HG02938 (cell line): ENCODE measurements around the gene CASZ1.

ENCODE experiments used
- ATAC-seq: cut with Tn5 transposase; IDR thresholded peaks from one replicate; pipeline ENCODE4 v1.9.1; 2021; ENCODE audit warnings: mild to moderate bottlenecking, moderate library complexity; ENCODE audit not compliant: unreplicated experiment

The CASZ1 gene

GRCh38 chr1:10629091-10629815 is 167.2 kb downstream of the CASZ1 start:
- ATAC-seq, result no peak

- ATAC-seq, result no peak
Measured at GRCh38 chr1:10628685-10629084, 167.8 kb downstream of the CASZ1 start.

GRCh38 chr1:10626791-10627410 is 169.5 kb downstream of the CASZ1 start:
- no peak for ATAC-seq

DNA sequence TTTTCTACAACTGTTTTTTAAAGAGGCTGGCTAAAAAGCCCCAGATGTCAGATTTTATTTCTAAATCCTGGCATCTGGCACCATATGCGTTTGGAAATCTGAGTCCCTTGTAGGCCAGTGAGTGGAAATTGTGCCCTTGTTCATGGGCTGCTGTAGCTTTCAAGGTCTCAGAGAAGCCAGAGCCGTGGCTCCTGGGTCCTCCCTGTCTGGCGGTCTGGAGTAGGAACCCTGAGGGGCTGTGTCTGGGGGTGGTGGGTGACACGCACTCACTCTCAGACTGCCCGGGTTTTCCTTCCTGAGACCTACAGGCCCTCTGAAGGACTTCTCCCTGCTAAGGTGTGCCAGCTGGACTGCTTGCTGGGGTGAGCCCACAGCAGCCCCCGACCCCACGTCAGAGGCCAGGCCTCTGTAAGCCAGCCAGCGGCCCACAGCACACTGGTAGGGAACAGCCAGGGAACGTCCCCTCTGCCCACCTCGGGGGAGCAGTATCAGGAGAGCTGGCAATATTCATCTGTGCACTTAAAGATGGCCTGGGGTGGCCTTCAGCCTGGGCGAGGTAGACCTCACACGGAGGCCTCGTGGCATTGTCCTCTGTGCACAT is 170.2 kb downstream of the CASZ1 start:
- ATAC-seq, result no peak

- no peak for ATAC-seq
Measured at GRCh38 chr1:10625554-10625953, 170.9 kb downstream of the CASZ1 start.

DNA sequence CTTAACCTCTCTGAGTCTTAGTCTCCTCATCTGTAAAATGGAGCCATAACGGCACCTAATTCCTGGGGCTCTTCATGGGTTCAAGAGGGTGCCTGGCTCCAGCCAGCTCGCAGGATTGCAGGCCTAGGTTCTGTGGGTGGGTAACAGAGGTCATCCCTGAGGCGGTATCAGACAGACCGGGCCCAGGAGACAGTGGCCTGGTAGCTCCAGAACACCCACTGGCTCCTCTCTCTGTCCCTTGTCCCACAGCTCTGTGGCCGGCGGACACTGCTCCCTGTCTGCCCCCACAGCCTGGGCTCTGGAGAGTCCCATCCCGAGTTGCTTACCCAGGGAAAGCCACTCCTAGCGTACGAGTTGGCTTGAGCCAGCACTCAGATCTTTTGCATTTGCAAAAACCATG is 171.4 kb downstream of the CASZ1 start:
- ATAC-seq, result no peak

GRCh38 chr1:10624256-10625050 is 172.0 kb downstream of the CASZ1 start:
- ATAC-seq, result no peak

DNA sequence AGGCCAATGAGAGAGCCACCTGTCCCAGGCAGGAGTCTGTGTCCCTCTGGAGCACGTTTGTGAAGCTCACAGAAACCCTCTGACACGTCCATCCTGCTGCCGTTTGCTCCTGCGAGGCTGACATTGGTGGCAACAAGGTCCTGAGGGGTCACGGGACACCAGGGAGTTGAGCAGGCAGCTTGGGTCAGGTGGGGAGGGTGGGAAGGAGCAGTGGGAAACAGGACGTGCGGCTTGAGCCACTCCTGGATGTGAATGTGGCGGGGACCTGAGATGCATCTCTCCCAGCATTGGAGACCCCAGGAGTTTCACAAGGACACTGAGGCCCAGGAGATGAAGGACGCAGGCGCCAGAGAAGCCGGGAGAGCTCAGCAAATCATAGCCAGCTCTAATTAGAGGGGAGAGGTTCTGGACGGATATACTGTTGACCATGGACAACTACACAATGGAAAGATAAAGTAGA is 172.7 kb downstream of the CASZ1 start:
- ATAC-seq, result no peak

DNA sequence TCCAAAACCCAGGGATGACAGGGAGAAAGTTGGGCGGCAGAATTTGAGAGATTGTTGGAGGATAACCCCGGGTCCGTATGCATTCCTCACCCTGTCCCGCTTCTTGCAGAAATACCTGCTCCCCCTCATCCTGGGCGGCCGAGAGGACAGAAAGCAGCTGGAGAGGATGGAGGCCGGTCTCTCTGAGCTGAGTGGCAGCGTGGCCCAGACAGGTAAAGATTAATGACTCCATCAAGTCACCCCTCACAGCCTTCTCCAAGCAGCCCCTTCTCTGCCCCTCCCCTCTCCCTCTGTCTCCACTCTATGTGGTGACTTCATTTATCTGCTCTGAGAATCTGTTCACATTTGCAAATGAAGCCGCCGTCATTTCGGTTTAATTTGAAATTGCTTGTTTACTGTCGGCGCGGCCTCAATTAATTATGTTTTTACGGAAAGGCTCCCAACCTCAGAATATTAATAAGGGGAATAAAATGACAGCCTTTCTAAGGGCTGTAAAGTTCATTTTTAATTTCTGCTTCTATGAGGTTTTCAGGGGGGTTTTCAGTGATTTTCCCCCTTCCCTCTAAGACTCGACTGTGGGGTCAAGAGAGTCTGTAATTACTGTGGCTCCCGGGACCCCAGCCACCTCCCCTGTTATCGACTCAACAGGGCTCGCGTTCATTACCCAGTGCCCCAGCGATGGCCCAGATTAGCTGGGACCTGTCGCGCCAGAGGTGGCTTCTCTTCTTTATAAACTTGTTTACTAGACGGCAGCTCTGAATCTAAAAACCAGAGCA is 173.3 kb downstream of the CASZ1 start:
- ATAC-seq, result no peak

DNA sequence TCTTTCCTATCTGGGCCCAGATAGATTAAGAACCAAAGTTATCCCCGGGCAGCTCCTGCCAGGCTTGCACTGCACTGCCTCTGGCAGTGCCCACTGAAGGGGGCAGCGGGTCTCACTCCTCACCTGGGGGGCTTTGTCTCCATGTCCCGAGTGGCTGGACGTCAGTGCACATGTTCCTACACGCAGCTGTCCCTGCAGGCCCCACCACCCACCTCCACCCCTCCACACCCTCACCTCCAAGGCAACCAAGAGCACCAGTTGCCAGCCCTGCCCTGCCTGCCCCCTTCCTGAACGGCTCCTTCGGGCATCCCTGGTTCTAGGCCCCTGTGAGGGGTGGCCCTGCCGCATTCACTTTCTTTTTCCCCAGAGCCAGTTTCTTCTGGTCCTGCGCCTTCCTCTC is 174.5 kb downstream of the CASZ1 start:
- no peak for ATAC-seq

- no peak for ATAC-seq
Measured at GRCh38 chr1:10620776-10621175, 175.7 kb downstream of the CASZ1 start.

DNA sequence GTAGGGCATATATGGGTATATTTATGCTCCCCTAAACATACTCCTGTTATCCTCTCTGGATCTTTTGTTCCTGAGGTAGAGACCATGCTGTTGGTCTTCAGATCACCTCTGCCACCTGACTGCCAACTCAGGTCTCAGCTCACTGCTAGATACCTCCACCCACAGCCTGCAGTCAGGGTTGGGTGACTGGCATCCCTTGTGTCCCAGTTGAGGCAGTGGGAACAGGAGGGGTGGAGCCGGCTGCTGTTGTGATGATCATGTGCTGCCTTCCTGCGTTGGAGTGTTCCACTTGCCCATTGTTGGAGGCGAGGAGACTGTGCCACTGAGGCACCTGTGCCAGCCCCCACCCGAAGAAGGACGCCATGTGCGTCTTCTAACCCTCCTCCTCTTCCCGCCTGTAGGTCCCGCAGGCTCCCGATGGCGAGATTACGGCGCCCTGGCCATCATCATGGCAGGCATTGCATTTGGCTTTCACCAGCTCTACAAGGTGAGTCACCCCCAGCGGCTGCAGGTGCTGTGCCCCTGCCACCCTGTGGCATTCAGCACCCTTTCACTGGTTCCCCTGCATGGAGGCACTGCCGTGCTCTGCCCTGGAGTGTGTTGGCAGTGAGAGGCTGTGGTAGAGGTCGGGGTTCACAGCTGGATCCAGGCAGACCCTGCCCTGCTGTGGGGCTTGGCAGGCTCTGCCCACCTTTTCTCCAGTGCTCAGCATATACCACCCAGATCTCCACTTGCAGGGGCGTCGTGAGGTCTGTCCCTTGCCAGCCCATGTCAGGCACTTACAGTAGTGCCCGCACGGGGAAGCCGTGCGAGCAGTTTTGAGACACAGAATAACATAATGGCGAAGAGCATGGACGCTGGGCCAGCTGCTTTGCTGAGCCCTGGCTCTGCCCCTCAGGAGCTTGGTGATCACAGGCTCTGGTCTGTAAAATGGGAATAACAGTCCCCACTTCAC is 178.2 kb downstream of the CASZ1 start:
- ATAC-seq, result no peak

DNA sequence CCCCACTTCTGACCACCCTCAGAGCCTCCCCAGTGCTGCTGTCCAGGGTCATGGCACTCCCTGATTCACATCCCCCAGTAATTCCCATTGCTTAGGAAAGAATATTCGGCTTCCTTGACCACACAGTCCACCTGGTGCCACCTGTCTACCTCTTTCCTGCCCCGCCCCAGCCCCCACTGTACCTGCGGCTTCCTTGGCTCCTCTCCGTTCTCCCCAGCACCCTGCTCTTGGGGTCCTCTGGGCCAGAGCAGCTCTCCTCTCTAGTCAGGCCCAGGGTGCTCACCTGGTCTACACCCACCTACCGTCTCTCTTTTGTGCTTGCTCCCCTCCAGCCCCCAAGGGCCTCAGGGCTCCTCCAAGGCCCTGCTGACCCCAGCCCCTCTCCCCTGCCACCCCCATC is 179.1 kb downstream of the CASZ1 start:
- ATAC-seq, result no peak

- ATAC-seq, result no peak
Measured at GRCh38 chr1:10616696-10617095, 179.8 kb downstream of the CASZ1 start.

GRCh38 chr1:10615932-10616671 is 180.3 kb downstream of the CASZ1 start:
- no peak for ATAC-seq

- ATAC-seq, result no peak
Measured at GRCh38 chr1:10615332-10615731, 181.1 kb downstream of the CASZ1 start.

- no peak for ATAC-seq
Measured at GRCh38 chr1:10614377-10615225, 181.8 kb downstream of the CASZ1 start.

DNA sequence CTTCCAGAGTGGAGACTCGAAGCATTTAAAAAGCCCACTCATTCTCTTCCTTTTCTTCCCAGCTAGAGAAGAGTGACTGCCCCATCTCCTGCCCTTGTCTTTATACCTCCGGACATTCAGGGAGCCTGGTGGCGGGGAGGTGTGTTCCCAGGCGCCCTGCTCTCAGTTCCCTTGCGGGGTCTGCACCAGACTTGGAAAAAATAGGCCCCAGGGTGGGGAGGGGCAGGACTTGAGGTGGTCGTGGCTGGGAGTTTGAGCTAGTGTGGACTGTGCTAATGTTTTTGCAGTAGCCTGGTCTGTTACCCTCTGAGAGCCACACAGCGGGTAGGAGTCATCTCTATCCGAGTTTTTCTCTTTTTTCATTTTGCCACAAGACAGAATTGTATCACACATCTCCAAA is 182.6 kb downstream of the CASZ1 start:
- no peak for ATAC-seq
